Large intestine (tissue), 3 donors: ENCODE results near the gene TKT. TPM values are rescaled to one million over a fixed set of nuclear protein-coding genes. Genes with fewer than 3 reads are reported as not detected.
A peak's percentile ranks its signal among the peaks of the same experiment; 100 is the strongest.

Experiments used
- DNase-seq, 2 donors: peaks; one replicate each; pipeline versions ENCODE4 v3.0.0 to v3.0.0-alpha.2; 2013
- H3K27ac ChIP-seq: one replicate; pipeline ENCODE4 v1.5.1; 2013; ENCODE audit warnings: low read length
- H3K27me3 ChIP-seq: 2 replicates; pipeline ENCODE4 v1.6.1; 2013; ENCODE audit warnings: low read length; ENCODE audit not compliant: control insufficient read depth, insufficient read depth
- H3K36me3 ChIP-seq: 2 replicates; pipeline ENCODE4 v1.6.1; 2013; ENCODE audit warnings: low read length; ENCODE audit not compliant: control insufficient read depth, insufficient read depth
- H3K4me1 ChIP-seq: one replicate; pipeline ENCODE4 v1.6.1; 2013; ENCODE audit warnings: low read length; ENCODE audit not compliant: control insufficient read depth, insufficient read depth
- H3K4me3 ChIP-seq: one replicate; pipeline ENCODE4 v1.5.1; 2013; ENCODE audit warnings: low read length
- H3K9me3 ChIP-seq: one replicate; pipeline ENCODE4 v1.6.1; 2013; ENCODE audit warnings: mild to moderate bottlenecking, low read depth, low read length, moderate library complexity; ENCODE audit not compliant: control insufficient read depth
- WGBS: methylation state at CpG from one replicate; pipeline ENCODE4 v1.1.5; 2013; ENCODE audit warnings: low lambda C conversion rate; ENCODE audit not compliant: insufficient coverage; 5-methylcytosine and 5-hydroxymethylcytosine counted together
- polyA plus RNA-seq: library from polyadenylated mRNA; unstranded; fragments of 120-200 nt; gene quantifications from one replicate; pipeline ENCODE4 v1.2.1, GENCODE V29; 2013

Gene TKT
- polyA plus RNA-seq, 1 donor = 187 TPM

DNA sequence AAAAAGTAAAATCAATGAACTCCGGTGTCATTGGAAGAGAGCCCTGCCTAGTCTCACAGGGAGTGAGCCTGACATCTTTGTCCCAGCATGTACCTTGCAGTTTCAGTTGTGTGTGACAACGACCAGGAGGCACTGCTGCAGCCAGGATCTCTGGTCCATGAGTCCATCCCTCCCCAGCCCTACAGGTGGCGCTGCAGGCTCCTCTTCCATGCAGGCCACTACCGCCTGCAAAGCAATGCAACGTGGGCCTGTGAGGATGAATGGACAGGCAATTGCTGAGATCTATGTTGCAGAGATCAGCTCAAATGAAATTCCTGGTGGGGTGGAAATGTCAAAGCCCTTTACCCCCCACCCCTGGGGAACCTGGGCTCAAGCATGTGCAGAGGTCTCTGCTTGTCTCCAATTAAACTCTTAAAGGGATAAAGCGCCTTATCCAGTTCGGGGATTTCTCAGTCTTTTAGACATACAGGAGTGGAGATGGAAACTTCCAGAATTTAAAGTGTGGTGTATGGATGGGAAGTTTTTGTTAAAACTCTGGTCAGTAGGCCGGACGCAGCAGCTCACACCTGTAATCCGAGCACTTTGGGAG is 35.8 kb downstream of the TKT start:
- WGBS = 20% methylated on average over 1 of the region's 10 CpGs

DNA sequence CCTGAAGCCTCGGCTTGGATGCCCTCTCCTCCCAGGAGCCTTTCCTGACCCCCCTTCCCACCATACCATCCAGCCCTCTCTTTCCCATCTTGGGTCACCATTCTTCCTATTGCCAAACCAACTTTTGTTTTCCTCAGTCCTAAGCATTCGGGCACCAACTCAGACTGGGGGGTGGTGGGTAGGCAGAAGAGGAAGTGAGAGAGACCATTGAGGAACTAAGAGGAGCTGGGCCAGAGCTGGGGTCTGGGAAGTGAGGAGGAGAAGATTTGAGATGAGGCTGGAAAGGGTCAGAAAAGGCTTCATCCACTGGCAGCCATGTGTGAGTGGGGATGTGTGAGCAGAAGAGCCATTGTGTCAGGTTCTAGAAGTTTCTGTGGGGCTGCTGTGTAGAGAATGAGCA is 37.7 kb downstream of the TKT start:
- no peaks in the 10 kb centered on the region for H3K9me3 ChIP-seq
- H3K4me1 ChIP-seq = no peaks in the 10 kb centered on the region
- H3K27me3 ChIP-seq = no peaks in the 10 kb centered on the region
- no peak overlapping the region for H3K4me3 ChIP-seq
- H3K36me3 ChIP-seq = no peaks in the 10 kb centered on the region
- DNase-seq = no peak
- WGBS = no CpG with 5 or more reads among the region's 2 CpGs
- no peak overlapping the region for H3K27ac ChIP-seq

More for the DNA sequence above, 35.8 kb downstream of the TKT start:
- Histone ChIP-seq H3K9me3 (no peaks in the 10 kb centered on the region), H3K4me1 (no peaks in the 10 kb centered on the region), H3K4me3 (no peak overlapping the region), H3K27ac (no peak overlapping the region), H3K36me3 (peaks cover 17% of the 10 kb centered on the region), H3K27me3 (no peaks in the 10 kb centered on the region)
- DNase-seq = peak; percentile 76

DNA sequence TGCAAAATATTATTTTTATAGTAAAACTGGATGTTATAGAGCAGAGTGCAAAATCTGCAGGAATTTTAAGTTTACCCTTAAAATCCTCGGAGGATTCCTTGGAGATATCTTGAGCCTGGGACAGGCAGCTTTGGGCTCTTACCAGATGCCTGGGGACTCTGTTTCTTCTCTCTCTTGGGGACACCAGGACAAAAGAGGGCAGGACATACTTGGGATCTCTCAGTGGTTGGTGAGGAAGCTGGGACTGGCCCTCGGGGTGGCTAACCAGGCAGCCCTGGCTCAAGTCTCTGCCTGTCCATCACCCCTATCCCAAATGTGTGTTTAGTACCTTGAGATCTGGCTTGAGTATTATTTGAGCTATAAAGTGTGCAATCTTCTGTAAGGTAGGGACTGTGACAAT is 38.6 kb downstream of the TKT start:
- no CpG with 5 or more reads among the region's 2 CpGs for WGBS
- no peaks in the 10 kb centered on the region for H3K36me3 ChIP-seq

DNA sequence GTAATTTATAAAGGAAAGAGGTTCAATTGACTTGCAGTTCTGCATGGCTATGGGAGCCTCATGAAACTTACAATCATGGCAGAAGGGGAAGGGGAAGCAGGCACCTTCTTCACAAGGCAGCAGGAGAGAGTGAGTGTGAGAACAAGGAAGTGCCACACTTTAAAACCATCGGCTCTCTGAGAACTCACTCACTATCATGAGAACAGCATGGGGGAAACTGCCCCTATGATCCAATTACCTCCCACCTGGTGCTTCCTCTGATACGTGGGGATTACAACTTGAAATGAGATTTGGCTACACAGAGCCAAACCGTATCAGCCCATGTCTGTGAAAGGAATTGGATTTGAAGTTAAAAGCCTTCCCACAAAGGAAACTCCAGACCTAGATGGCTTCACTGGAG is 39.1 kb downstream of the TKT start:
- WGBS = no CpG with 5 or more reads among the region's 3 CpGs
- no peaks in the 10 kb centered on the region for H3K4me1 ChIP-seq

More for the DNA sequence above, 38.6 kb downstream of the TKT start:
- Histone ChIP-seq H3K9me3 (no peaks in the 10 kb centered on the region), H3K4me1 (no peaks in the 10 kb centered on the region), H3K4me3 (no peak overlapping the region), H3K27me3 (no peaks in the 10 kb centered on the region), H3K27ac (no peak overlapping the region)
- no peak for DNase-seq

DNA sequence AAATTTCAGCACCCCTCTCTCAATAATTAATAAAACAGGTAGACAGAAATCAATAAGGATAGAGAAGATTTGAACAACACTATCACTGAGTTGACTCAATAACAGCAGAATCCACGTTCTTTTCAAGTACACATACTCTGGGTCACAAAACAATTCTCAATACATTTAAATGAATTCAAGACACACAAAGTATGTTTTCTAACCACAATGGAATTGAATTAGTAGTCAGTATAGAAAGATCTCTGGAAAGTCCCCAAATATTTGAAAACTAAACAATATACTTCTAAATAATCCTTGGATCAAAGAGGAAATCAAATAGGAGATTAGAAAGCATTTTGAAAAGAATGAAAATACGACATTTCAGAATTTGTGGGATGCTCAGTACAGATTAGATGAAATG is 40.0 kb downstream of the TKT start:
- Histone ChIP-seq H3K4me1 (no peaks in the 10 kb centered on the region), H3K27me3 (no peaks in the 10 kb centered on the region), H3K27ac (no peak overlapping the region), H3K9me3 (no peaks in the 10 kb centered on the region), H3K4me3 (no peak overlapping the region), H3K36me3 (no peaks in the 10 kb centered on the region)
- 100% methylated on average over 1 of the region's 2 CpGs for WGBS
- no peak for DNase-seq

More for the DNA sequence above, 39.1 kb downstream of the TKT start:
- Histone ChIP-seq H3K9me3 (no peaks in the 10 kb centered on the region), H3K27ac (no peak overlapping the region), H3K27me3 (no peaks in the 10 kb centered on the region), H3K4me3 (no peak overlapping the region), H3K36me3 (no peaks in the 10 kb centered on the region)
- no peak for DNase-seq

DNA sequence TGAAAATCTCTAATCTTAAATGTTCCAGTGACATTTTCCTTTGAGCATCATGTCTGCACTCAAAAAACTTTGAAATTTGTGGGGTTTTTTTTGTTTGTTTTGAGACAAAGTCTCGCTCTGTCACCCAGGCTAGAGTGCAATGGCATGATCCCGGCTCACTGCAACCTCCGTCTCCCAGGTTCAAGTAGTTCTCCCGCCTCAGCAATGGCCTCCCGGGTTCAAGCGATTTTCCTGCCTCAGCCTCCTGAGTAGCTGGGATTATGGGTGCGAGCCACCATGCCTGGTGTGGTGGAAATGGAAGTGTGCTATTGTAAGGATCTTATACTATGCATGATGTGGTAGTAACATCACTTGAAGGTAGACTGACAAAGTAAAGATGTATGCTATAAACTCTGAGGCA is 42.5 kb downstream of the TKT start:
- DNase-seq = no peak
- no peaks in the 10 kb centered on the region for H3K4me1 ChIP-seq
- H3K36me3 ChIP-seq = no peaks in the 10 kb centered on the region
- H3K27me3 ChIP-seq = no peaks in the 10 kb centered on the region
- no peak overlapping the region for H3K27ac ChIP-seq
- peaks cover 7% of the 10 kb centered on the region for H3K9me3 ChIP-seq
- H3K4me3 ChIP-seq = no peak overlapping the region
- no CpG with 5 or more reads among the region's 7 CpGs for WGBS

DNA sequence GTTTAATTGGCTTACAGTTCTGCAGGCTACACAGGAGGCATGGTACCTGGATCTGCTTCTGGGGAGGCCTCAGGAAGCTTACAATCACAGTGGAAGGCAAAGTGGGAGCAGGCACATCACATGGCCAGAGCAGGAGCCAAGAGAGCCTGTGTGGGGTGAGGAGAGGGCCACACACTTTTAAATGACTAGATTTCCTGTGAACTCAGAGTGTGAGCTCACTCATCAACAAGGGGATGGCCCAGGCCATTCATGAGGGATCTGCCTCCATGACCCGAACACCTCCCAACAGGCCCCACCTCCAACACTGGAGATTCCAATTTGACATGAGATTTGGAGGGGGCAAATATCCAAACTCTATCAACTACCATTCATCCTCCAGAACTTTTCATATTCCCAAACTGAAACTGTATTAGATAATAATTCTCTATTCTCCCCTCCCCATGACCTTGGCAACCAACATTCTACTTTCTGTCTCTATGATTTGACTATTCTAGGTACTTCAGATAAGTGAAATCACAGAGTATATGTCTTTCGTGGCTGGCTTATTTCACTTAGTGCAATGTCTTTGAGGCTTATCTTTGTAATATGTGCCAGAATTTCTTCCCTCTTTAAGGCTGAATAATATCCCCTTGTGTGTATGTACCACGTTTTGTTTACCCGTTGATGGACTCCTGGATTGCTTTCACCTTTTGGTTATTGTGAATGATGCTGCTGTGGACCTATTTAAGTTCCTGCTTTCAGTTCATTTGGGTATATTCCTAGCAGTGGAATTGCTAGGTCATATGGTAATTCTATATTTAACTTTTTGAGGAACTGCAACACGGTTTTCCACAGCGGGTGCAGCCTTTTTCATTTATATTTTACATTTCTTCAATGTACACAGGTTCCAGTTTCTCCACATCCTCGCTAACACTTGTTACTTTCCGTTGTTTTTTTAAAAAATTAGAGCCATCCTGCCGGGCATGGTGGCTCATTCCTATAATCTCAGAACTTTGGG is 43.8 kb downstream of the TKT start:
- Histone ChIP-seq H3K36me3 (no peaks in the 10 kb centered on the region), H3K27ac (no peak overlapping the region), H3K27me3 (no peaks in the 10 kb centered on the region), H3K4me1 (no peaks in the 10 kb centered on the region), H3K4me3 (no peak overlapping the region), H3K9me3 (peaks cover 7% of the 10 kb centered on the region)
- 100% methylated on average over 4 of the region's 9 CpGs for WGBS
- no peak for DNase-seq

DNA sequence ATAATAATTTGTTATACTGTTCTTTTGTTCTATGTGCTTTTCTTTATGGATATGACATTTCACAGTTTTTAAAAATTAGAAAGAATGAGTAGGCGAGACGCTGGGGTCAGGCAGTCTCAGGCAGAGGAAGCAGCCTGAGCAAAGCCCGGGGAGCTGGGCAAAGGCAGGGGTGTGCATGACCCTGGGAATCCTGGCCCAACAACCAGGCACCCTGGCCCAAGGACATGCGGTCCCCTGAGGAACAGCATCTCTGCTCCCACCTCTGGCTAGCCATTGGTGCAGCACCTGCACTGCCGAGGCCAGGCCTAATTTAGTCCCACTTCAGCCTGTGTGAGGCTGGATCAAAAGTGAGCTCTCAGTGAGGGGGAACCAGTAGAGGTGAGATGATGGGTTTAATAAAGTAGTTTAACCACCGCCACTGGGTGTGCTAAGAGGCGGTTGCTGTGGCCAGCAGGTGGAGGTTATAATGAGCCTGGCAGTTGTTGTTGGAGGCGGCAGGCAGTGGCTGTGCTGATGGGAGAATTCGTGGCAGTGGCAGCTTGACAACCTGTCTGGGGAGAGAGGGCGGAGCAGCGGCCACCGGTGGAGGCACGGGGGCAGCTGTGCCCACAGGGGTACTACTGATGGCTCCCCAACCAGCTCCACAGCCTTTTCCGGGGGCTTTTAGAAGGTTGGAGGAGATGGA is 53.3 kb downstream of the TKT start:
- no peak overlapping the region for H3K4me3 ChIP-seq
- H3K27me3 ChIP-seq = no peaks in the 10 kb centered on the region
- no peaks in the 10 kb centered on the region for H3K36me3 ChIP-seq
- H3K27ac ChIP-seq = no peak overlapping the region
- no peak for DNase-seq
- no peaks in the 10 kb centered on the region for H3K4me1 ChIP-seq
- WGBS = no CpG with 5 or more reads among the region's 14 CpGs
- no peaks in the 10 kb centered on the region for H3K9me3 ChIP-seq

DNA sequence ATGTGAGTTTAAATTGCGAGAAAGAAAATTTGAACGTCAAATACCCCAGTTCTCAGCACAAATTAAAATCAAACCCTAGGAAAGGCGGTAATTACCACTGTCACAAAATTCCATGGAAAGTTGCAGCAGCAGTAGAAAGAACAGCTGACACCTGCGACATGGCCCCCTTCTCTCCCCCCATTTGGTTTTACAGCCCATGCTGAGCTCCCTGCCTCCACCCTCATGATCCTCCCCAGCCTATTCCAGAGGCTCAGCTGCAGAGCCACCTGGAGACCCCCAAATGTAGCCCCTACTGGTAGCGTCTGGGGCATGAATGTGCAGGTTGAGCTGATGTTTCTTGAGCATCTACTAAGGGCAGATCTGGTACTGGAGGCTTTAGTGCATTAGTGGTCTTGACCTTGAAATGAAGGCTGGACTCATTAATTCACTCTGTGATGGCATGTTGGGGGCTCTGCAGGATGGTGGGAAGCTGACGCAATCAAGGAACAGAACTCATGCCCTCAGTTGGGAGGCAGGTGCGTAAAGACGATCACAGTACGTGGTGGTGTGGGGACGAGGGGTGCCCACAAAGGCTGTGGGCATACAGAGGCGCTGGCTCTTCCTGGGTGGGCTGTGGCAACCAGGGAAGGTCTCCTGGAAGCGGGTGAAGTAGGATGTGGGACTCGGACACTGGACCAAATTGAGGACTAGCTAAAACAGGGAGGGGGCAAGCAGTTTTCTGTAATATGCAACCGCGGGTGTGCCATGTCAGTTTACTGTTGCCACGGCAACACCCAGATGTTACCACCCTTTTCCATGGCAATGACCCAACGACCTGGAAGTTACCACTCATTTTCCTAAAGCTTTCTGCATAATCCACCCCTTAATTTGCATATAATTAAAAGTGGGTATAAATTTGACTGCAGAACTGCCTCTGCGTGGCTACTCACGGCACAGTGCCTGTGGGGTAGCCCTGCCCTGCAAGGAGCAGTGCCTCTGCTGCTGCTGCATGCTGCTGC is 55.0 kb downstream of the TKT start:
- peaks cover 5% of the 10 kb centered on the region for H3K4me1 ChIP-seq
- no peaks in the 10 kb centered on the region for H3K27me3 ChIP-seq
- no peak overlapping the region for H3K4me3 ChIP-seq
- no peak for DNase-seq
- 100% methylated on average over 4 of the region's 19 CpGs for WGBS
- H3K36me3 ChIP-seq = no peaks in the 10 kb centered on the region
- no peak overlapping the region for H3K27ac ChIP-seq
- no peaks in the 10 kb centered on the region for H3K9me3 ChIP-seq
